DMS 273 treated with DMSO at 0.1 percent for 48 hours (cell line): ENCODE results near the gene KRT10.

Experiments
- DNase-seq: peaks from one replicate; lab custom pipeline; 2025; lab: John Stamatoyannopoulos, UW

The KRT10 gene

GRCh38 chr17:40803617-40804082 is 18.8 kb downstream of the KRT10 start:
- peak; percentile 62 for DNase-seq

GRCh38 chr17:40801157-40801556 is 21.3 kb downstream of the KRT10 start:
- DNase-seq, result no peak

- DNase-seq, result no peak
These were observed 22.0 kb downstream of the KRT10 start for GRCh38 chr17:40800381-40800780.

- no peak for DNase-seq
These were observed 22.6 kb downstream of the KRT10 start, which contains the start of gene KRT28 for GRCh38 chr17:40799859-40800258. Gene KRT28 (minus strand): TSS chr17:40799959. CDS start chr17:40799893, 66 bp downstream.

GRCh38 chr17:40796846-40797245 is 25.6 kb downstream of the KRT10 start:
- no peak for DNase-seq

- DNase-seq, result no peak
These were observed 27.3 kb downstream of the KRT10 start for GRCh38 chr17:40795019-40795667.

GRCh38 chr17:40794466-40794865 is 27.9 kb downstream of the KRT10 start:
- DNase-seq, result no peak

- DNase-seq, result no peak
These were observed 28.6 kb downstream of the KRT10 start for GRCh38 chr17:40793832-40794231.

GRCh38 chr17:40791787-40792436 is 30.5 kb downstream of the KRT10 start:
- no peak for DNase-seq

- no peak for DNase-seq
These were observed 31.3 kb downstream of the KRT10 start for GRCh38 chr17:40791111-40791510.

GRCh38 chr17:40782450-40782849 is 40.0 kb downstream of the KRT10 start, which contains the start of gene KRT27:
Gene KRT27 (minus strand): TSS chr17:40782550. CDS start chr17:40782493, 57 bp downstream.
- no peak for DNase-seq

- no peak for DNase-seq
These were observed 43.1 kb downstream of the KRT10 start for GRCh38 chr17:40779181-40779909.

- DNase-seq, result no peak
These were observed 44.0 kb downstream of the KRT10 start for GRCh38 chr17:40778461-40778860.

- no peak for DNase-seq
These were observed 44.4 kb downstream of the KRT10 start for GRCh38 chr17:40777971-40778370.

GRCh38 chr17:40777459-40777858 is 45.0 kb downstream of the KRT10 start:
- no peak for DNase-seq

GRCh38 chr17:40775945-40776344 is 46.5 kb downstream of the KRT10 start:
- DNase-seq, result no peak

- DNase-seq, result no peak
These were observed 50.3 kb downstream of the KRT10 start, which contains the start of gene KRT26 for GRCh38 chr17:40772101-40772500. Gene KRT26 (minus strand): TSS chr17:40772201. CDS start chr17:40772113, 88 bp downstream.
